HG03520 (cell line): Measurements from ENCODE around the gene MAP3K3.

Experiments used
- ATAC-seq: cut with Tn5 transposase; IDR thresholded peaks from one replicate; pipeline ENCODE4 v1.9.1; 2021; ENCODE audit warnings: mild to moderate bottlenecking, moderate library complexity; ENCODE audit not compliant: unreplicated experiment

The MAP3K3 gene

DNA sequence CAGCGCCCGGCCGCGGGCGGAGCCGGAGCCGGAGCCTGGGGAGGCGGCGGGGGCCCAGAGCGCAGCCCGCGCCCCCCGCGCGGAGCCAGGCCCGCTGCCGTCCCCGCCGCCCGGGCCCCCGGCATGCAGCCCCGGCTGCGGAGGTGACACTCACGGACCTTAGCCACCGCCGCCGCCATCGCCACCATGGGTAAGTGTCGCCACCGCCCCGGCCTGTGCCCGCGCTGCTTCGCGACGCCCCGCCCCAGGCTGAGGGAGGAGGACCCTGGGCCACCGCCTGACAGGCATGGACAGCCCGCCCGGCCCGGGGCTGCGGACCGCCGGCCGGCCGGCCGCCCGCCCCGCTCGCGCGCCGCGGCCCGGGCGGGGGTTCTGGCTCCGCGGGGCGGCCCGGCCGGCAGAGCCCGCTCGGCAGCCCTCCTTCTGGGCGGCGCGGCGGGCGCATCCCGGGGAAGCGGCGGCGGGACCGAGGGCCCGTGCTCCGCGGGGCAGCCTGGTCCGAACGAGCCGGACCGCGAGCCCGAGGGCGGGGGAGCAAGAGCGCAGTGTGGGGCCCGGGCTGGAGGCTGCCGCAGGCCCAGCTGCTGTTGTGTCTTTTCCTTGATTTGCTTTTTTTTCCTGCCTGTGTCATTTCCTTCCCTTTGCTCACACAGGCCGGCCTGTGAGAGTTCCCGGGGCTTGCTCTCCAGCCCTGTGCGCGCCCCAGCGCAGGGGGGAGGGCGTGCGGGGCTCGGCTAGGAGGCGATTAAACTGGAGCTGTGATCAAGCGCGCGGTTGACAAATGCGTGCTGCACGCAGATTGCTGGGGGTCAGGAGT is 565 bp downstream of the MAP3K3 start:
- ATAC-seq: peak; percentile 25

- ATAC-seq: no peak
Observed at GRCh38 chr17:63623786-63624530, 1.7 kb downstream of the MAP3K3 start.

- ATAC-seq: no peak
Observed at GRCh38 chr17:63624531-63624880, 2.3 kb downstream of the MAP3K3 start.

DNA sequence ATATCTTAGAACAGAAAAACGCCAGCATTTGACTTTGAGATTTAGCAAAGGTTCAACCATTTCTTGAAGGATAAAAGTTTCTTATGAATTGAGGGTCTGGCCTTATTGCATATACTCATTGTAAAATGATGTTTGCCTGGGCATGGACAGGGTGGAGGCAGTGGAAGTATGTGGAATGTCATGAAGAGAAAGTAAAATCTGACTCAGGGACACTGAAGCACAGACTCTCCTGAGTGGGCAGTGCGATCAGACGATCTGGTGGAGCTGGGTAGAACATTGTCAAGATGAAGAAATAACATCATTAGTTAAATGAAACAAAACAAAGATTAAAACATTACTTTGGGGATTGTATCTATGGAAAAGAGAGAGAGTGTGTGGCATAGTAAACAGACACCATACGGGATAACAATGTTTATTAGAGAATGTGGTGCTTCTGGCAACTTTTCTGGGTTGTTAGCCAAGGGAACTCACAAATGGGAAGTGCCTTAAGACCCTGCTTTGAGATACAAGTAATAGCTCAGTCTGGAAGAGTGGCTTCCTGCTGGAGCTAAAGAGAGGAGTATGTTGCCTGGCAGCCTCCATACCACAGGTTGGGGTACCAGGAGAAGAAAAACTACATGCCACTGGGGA is 4.4 kb downstream of the MAP3K3 start:
- ATAC-seq: no peak

- no peak for ATAC-seq
Observed at GRCh38 chr17:63629627-63630026, 7.4 kb downstream of the MAP3K3 start.

DNA sequence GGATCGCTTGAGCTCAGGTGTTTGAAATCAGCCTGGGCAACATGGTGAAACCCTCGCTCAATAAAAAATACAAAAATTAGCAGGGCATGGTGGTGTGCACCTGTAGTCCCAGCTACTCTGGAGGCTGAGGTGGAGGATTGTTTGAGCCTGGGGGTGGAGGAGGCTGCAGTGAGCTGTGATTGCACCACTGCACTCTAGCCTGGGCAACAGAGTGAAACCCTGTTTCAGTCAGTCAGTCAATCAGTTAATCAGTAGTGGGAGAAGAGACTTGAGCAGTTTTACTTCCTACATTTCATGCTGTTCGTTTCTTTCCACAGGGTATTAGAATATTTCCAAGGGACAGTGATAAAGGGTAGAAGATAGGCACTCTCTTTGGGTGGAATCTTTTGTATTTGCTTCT is 8.8 kb downstream of the MAP3K3 start:
- no peak for ATAC-seq

GRCh38 chr17:63631626-63632025 is 9.4 kb downstream of the MAP3K3 start:
- ATAC-seq: no peak

GRCh38 chr17:63633742-63634141 is 11.5 kb downstream of the MAP3K3 start:
- ATAC-seq: no peak

GRCh38 chr17:63634163-63634562 is 11.9 kb downstream of the MAP3K3 start:
- ATAC-seq: no peak

DNA sequence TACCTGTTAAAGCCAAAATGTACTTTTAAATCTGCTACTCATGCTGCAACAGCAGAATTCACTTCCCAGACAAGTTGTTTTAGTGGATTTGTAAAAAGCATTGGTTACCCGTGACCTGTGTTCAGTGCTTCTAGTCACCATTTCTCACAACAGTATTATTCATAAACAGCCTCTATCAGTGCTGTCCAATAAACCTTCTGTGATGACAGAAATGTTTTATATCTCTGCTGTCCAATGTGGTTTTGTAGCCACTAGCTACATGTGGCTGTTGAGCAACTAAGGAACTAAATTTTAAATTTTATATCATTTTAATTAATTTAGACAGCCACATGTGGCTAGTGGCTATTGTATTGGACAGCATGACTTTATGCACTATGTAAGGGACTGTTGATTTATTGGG is 12.6 kb downstream of the MAP3K3 start:
- ATAC-seq: no peak

DNA sequence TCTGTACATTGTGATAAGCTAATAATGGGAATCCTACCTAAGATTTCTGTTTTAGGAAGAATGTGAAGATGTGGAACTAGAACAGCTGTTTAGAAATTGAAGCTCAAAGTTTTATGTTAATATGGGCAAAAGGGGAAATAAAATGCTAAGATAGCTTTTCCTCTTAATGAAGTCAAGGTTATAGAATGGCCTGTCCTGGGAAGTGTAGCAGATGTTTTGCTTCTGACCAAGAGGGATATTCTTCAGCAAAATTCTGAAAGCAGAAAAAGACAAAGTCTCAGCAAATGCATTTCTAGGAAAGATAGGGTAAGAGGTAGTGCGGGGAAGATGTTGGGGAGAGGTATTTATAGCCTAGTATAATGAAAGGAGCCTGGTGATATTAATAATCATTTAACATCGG is 13.1 kb downstream of the MAP3K3 start:
- no peak for ATAC-seq

GRCh38 chr17:63635787-63636186 is 13.6 kb downstream of the MAP3K3 start:
- ATAC-seq: no peak

DNA sequence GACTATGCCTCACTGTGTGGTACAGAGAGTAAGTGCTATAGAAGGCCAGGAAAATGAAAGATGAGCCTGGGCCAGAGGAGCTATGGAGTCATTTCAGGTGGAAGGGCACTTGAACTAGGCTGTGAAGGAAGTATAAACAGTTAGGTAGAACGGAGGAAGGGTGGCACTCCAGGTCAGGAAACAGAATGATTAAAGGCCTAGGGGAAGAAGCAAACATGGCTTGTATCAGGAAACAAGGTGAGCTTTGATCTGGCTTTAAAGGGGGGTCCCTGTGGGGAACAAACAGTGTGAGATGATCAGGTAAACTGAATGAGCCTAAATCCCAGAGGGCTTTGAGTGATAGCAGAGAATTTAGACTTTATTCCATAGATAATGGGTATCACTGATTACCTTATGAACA is 16.9 kb downstream of the MAP3K3 start:
- no peak for ATAC-seq

- ATAC-seq: no peak
Observed at GRCh38 chr17:63640038-63640437, 17.8 kb downstream of the MAP3K3 start.

DNA sequence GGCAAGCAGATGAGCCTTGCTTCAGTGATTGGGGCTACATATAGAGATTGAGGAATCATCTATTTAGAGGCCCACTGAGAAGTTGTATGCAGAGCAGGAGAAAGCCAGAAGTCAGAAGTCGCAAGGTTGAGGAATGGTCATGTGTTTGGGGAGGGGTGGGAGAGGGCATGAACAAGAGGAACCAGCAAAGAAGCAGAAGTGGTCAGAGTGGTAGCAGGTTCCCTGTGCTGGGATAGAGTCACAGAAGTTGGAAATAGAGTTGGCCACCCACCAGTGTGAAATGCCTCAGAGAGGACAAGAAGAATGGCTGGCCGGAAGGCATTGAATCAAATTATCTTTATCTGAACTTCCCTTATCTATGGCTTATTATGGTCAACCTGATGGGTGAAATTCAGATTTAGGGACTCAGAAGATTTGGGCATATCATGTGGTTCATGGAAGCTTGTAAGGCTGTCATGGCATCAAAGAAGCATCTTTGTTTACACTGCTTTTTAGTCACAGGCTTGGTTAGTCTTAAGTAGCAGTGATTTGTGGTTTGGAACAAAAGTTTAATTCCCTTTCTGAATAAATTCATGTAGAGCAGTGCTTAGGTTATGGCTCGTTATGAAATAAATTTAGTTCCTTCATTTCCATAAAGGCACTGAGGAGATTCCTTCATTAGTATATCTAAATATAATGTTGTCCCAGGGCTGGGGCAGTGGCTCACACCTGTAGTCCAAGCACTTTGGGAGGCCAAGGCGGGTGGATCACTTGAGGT is 19.7 kb downstream of the MAP3K3 start:
- no peak for ATAC-seq

- ATAC-seq: no peak
Observed at GRCh38 chr17:63644846-63645245, 22.6 kb downstream of the MAP3K3 start.

- peak; percentile 37 for ATAC-seq
Observed at GRCh38 chr17:63645775-63646487, 23.7 kb downstream of the MAP3K3 start.

GRCh38 chr17:63646488-63646806 is 24.2 kb downstream of the MAP3K3 start:
- peak; percentile 68 for ATAC-seq

GRCh38 chr17:63647065-63647725 is 25.0 kb downstream of the MAP3K3 start:
- no peak for ATAC-seq

DNA sequence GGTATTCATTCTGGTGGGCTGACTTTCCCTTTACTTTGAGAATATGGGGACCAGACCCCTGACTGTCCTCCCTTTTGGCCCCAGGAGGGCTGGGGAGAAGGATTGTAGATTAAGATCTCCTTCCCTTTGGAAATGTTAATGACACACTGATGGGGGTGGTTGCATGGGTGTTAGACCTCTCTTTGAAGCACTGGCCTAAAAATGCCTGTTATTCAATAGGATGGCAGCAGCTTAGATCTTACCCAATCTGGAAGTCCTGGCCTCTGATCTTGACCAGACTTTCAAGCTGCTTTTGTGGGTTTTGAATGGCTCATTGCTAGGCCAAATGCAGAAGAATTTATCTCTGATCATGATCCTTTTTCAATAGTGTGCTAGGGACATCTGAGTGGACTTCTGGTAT is 25.7 kb downstream of the MAP3K3 start:
- no peak for ATAC-seq
